T-helper 1 cell (primary cell): Measurements from ENCODE around the gene VWDE.
"Not testable (repeated sequence)": the region's sequence is repeated elsewhere in the genome, so short reads cannot be mapped to it uniquely, and the experiment has no call there.

Experiments
- DNase-seq, 5 donors: peaks; one replicate each; pipeline ENCODE4 v3.0.0-alpha.2; 2012 to 2020

VWDE gene

GRCh38 chr7:12401538-12402364 is 1.9 kb downstream of the VWDE start:
- no peak for DNase-seq

GRCh38 chr7:12398186-12398585 is 5.5 kb downstream of the VWDE start:
- DNase-seq: no peak

GRCh38 chr7:12397671-12398070 is 6.0 kb downstream of the VWDE start:
- DNase-seq: no peak

GRCh38 chr7:12396670-12397069 is 7.0 kb downstream of the VWDE start:
- not testable (repeated sequence) for DNase-seq

- no peak for DNase-seq
These were observed 11.6 kb downstream of the VWDE start for GRCh38 chr7:12391922-12392615.

GRCh38 chr7:12389089-12389700 is 14.5 kb downstream of the VWDE start:
- DNase-seq: peak in 3 of 5 donors; percentile 19 to 33 (median 21)

- no peak for DNase-seq
These were observed 17.3 kb downstream of the VWDE start for GRCh38 chr7:12386313-12386740.

- DNase-seq: no peak
These were observed 18.3 kb downstream of the VWDE start for GRCh38 chr7:12385364-12385786.

- no peak for DNase-seq
These were observed 20.3 kb downstream of the VWDE start for GRCh38 chr7:12383377-12383776.

GRCh38 chr7:12378389-12378788 is 25.3 kb downstream of the VWDE start:
- DNase-seq: no peak

- DNase-seq: no peak
These were observed 26.3 kb downstream of the VWDE start for GRCh38 chr7:12377406-12377805.

- no peak for DNase-seq
These were observed 29.9 kb downstream of the VWDE start for GRCh38 chr7:12373580-12374263.

GRCh38 chr7:12370249-12370648 is 33.4 kb downstream of the VWDE start:
- DNase-seq: no peak

GRCh38 chr7:12369756-12370155 is 33.9 kb downstream of the VWDE start:
- no peak for DNase-seq

GRCh38 chr7:12369072-12369471 is 34.6 kb downstream of the VWDE start:
- DNase-seq: no peak

GRCh38 chr7:12360948-12361347 is 42.7 kb downstream of the VWDE start:
- DNase-seq: no peak

- no peak for DNase-seq
These were observed 45.0 kb downstream of the VWDE start for GRCh38 chr7:12358694-12359093.

GRCh38 chr7:12357508-12357907 is 46.2 kb downstream of the VWDE start:
- DNase-seq: no peak

- DNase-seq: no peak
These were observed 51.8 kb downstream of the VWDE start for GRCh38 chr7:12351843-12352242.

- DNase-seq: no peak
These were observed 52.7 kb downstream of the VWDE start for GRCh38 chr7:12350971-12351370.

GRCh38 chr7:12337095-12337494 is 66.6 kb downstream of the VWDE start:
- DNase-seq: no peak

- no peak for DNase-seq
These were observed 74.5 kb downstream of the VWDE start for GRCh38 chr7:12328888-12329770.
